Cardiac fibroblast (primary cell): ENCODE data around the gene FAM13A.
A peak's percentile ranks its signal among the peaks of the same experiment; 100 is the strongest.

Experiments used
- DNase-seq, 2 donors: peaks; one replicate each; pipeline versions ENCODE4 v3.0.0 to v3.0.0-alpha.2; 2010; ENCODE audit warnings: low read depth in 2 of 2
- H3K4me3 ChIP-seq, 2 donors: replicated peaks in 1 of 2; 1 replicate in 1 of 2; 2 replicates in 1 of 2; pipeline ENCODE4 v1.5.1; 2011; ENCODE audit warnings: low read depth in 2 of 2, low read length in 2 of 2, mild to moderate bottlenecking in 2 of 2, moderate library complexity in 1 of 2
- TF ChIP-seq, protein P1 (sequence below): IDR thresholded peaks from one replicate; pipeline ENCODE4 v1.5.1; 2011; ENCODE audit warnings: low read depth, mild to moderate bottlenecking, low read length, inconsistent platforms

Gene FAM13A

DNA sequence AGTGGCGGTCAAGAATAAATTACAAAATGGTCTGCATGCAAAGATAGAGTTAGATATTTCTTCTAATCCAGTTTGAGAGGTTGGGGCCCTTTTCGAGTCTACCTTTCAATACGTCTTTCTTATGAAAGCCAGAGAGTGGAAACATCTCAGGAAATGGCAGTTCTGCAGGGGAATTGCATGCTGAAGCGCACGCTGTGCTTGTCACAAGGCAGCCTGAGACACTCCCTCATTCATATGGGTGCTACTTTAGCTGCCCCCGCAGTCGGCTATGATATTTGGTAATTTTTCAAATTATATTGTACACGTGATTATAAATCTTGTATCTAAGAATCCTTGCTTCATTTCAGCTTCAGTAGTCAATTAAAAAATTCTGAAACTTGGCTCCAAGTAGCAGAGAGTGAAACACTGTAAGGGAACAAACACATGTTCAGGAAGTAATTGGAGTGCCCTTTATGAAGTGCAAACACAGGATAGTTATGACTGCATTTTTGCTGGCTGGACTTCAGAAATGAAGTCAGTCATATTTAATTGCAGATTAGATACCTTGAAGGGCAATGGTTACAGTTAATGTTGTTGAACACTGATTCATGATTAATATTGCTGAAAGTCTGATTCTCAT is 213.8 kb downstream of the FAM13A start:
- TF ChIP-seq, protein P1, sequence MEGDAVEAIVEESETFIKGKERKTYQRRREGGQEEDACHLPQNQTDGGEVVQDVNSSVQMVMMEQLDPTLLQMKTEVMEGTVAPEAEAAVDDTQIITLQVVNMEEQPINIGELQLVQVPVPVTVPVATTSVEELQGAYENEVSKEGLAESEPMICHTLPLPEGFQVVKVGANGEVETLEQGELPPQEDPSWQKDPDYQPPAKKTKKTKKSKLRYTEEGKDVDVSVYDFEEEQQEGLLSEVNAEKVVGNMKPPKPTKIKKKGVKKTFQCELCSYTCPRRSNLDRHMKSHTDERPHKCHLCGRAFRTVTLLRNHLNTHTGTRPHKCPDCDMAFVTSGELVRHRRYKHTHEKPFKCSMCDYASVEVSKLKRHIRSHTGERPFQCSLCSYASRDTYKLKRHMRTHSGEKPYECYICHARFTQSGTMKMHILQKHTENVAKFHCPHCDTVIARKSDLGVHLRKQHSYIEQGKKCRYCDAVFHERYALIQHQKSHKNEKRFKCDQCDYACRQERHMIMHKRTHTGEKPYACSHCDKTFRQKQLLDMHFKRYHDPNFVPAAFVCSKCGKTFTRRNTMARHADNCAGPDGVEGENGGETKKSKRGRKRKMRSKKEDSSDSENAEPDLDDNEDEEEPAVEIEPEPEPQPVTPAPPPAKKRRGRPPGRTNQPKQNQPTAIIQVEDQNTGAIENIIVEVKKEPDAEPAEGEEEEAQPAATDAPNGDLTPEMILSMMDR, result no peak
- H3K4me3 ChIP-seq, result no peak overlapping the region
- peak in 1 of 2 donors; percentile 46 for DNase-seq

DNA sequence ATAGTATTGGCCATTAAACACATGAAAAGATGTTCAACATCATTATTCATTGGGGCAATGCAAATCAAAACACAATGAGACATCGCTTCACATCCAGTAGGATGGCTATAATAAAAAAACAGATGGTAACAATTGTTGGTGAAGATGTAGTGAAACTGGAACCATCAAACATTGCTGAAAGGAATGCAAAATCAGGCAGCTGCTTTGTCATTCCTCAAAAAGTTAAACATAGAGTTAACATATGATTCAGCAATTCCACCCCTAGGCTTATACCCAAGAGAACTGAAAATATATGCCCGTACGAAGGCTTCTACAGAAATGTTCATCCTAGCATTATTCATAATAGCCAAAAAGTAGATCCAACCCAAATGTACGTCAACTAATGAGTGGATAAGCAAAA is 215.3 kb downstream of the FAM13A start:
- TF ChIP-seq, protein P1, result no peak
- DNase-seq, result peak in 1 of 2 donors; percentile 67

DNA sequence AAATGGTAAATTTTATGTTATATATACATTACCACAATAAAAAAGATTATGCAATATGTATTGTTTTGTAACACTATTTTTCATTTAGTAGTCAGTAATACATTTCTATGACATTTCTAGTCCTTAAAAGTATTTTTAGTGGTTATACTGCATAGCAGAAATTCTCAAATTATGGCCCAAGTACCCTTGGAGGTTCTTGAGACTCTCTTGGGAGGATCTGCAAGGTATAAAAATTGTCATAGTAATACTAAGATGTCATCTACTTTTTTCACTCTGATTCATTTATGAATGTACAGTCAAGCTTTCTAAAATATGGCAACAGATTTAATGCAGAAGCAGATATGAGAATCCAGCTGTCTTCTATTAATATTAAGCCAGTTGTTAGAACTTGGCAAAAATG is 220.8 kb downstream of the FAM13A start:
- DNase-seq, result no peak
- H3K4me3 ChIP-seq, result no peak overlapping the region
- TF ChIP-seq, protein P1, result no peak

More for the DNA sequence above, 215.3 kb downstream of the FAM13A start:
- H3K4me3 ChIP-seq, result no peak overlapping the region

DNA sequence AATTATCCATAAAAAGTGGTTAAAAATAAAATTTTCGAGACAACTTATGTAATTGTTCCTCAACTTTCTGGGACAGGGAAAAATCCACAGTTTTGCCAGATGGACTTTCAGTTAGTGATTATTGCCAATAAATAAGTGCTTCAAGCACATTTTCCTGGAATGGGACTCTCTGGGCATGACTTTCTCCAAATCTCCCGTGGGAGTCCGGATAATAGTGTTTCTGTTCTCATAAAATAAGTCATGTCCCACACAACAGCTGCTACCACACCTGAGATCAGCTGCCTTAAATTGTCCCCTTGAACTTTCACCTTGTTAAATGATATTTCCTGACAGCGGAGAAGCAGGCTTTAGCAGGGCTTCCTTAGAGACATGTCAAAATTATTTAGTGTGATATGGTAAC is 226.0 kb downstream of the FAM13A start:
- TF ChIP-seq, protein P1, result no peak
- no peak overlapping the region for H3K4me3 ChIP-seq
- no peak for DNase-seq

DNA sequence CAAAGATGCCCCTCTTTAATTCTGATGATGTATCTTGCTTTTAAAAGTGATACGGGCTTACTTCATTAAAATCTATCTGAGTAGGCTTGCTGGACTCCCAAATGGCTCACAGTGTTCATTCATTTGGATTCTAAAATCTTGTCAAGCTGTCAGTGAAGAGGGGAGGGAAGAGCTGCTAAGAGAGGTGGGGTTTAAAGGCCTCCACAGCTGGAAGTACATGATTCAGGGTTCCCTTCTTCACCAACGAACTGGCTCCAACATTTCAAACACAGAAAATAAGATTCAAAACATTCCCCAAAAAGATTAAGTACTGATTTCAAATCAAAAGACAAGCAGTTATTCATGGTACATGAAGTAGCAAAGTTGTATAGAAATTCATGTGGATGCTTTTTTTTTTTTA is 226.4 kb downstream of the FAM13A start:
- DNase-seq, result no peak
- H3K4me3 ChIP-seq, result no peak overlapping the region
- TF ChIP-seq, protein P1, result no peak

DNA sequence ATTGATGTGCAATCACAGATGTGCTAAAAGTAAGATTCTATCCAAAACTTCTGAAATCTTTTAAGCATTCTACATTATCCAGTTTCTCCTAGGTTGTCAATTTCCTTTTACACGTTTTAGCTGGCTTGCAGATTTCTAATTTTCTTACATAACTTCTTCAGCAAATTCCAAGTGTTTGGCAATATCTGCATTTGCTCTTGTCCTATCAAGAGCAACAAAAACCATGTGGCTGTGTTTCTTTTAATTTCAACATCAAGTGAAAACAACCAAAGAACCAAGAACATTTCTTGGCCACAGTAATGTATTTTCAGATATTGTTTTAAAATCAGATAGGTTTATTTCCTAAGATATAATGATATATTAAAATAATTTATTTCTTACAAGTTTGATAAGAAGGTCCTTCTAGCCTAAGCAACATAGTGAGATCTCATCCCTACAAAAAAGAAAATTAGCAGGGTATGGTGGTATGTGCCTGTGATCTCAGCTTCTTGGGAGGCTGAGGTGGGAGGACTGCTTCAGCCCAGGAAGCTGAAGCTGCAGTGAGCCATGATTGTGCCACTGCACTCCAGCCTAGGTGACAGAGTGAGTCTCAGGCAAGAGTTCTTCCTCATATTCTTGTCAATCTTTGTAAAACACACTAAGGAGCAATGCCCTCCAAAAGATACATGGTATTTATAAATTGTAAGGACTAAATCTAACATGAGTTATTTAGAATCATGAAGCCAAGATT is 228.0 kb downstream of the FAM13A start:
- no peak overlapping the region for H3K4me3 ChIP-seq
- peak in 1 of 2 donors; percentile 59 for DNase-seq
- TF ChIP-seq, protein P1, result no peak
